ENCODE results near the gene YWHAG.

DNA sequence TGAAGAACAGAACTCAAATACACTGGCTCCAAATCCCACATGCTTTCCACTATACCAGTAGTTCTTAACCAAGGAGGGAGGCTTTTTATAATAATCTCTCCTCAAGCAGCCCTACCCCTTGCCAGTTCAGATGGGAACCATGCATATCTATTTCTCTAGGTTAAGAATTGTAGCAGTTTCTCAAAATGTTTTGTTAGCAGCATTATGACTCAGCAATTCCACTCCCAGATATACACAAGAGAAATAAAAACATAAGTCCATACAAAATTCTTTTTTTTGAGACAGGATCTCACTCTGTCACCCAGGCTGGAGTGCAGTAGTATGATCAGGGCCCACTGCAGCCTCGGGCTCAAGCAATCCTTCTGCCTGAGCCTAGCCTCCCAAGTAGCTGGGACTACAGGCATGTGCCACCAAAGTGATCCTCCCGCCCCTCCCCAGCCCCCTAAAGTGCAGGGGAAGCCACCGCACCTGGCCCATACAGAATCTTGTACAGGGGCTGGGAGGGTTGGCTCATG, 18.1 kb downstream of the YWHAG start:
- no peak for TF ChIP-seq RAD21 (IDR thresholded peaks at IDR 0.05)
- TF ChIP-seq, protein P1, sequence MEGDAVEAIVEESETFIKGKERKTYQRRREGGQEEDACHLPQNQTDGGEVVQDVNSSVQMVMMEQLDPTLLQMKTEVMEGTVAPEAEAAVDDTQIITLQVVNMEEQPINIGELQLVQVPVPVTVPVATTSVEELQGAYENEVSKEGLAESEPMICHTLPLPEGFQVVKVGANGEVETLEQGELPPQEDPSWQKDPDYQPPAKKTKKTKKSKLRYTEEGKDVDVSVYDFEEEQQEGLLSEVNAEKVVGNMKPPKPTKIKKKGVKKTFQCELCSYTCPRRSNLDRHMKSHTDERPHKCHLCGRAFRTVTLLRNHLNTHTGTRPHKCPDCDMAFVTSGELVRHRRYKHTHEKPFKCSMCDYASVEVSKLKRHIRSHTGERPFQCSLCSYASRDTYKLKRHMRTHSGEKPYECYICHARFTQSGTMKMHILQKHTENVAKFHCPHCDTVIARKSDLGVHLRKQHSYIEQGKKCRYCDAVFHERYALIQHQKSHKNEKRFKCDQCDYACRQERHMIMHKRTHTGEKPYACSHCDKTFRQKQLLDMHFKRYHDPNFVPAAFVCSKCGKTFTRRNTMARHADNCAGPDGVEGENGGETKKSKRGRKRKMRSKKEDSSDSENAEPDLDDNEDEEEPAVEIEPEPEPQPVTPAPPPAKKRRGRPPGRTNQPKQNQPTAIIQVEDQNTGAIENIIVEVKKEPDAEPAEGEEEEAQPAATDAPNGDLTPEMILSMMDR (IDR thresholded peaks at IDR 0.05; ENCODE audit: low read depth, low read length, missing input control), result no peak
- TF ChIP-seq, protein P2, sequence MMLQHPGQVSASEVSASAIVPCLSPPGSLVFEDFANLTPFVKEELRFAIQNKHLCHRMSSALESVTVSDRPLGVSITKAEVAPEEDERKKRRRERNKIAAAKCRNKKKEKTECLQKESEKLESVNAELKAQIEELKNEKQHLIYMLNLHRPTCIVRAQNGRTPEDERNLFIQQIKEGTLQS (IDR thresholded peaks at IDR 0.05), result no peak
- TF ChIP-seq, protein P3, sequence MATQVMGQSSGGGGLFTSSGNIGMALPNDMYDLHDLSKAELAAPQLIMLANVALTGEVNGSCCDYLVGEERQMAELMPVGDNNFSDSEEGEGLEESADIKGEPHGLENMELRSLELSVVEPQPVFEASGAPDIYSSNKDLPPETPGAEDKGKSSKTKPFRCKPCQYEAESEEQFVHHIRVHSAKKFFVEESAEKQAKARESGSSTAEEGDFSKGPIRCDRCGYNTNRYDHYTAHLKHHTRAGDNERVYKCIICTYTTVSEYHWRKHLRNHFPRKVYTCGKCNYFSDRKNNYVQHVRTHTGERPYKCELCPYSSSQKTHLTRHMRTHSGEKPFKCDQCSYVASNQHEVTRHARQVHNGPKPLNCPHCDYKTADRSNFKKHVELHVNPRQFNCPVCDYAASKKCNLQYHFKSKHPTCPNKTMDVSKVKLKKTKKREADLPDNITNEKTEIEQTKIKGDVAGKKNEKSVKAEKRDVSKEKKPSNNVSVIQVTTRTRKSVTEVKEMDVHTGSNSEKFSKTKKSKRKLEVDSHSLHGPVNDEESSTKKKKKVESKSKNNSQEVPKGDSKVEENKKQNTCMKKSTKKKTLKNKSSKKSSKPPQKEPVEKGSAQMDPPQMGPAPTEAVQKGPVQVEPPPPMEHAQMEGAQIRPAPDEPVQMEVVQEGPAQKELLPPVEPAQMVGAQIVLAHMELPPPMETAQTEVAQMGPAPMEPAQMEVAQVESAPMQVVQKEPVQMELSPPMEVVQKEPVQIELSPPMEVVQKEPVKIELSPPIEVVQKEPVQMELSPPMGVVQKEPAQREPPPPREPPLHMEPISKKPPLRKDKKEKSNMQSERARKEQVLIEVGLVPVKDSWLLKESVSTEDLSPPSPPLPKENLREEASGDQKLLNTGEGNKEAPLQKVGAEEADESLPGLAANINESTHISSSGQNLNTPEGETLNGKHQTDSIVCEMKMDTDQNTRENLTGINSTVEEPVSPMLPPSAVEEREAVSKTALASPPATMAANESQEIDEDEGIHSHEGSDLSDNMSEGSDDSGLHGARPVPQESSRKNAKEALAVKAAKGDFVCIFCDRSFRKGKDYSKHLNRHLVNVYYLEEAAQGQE (IDR thresholded peaks at IDR 0.05), result no peak
- TF ChIP-seq, protein P4, sequence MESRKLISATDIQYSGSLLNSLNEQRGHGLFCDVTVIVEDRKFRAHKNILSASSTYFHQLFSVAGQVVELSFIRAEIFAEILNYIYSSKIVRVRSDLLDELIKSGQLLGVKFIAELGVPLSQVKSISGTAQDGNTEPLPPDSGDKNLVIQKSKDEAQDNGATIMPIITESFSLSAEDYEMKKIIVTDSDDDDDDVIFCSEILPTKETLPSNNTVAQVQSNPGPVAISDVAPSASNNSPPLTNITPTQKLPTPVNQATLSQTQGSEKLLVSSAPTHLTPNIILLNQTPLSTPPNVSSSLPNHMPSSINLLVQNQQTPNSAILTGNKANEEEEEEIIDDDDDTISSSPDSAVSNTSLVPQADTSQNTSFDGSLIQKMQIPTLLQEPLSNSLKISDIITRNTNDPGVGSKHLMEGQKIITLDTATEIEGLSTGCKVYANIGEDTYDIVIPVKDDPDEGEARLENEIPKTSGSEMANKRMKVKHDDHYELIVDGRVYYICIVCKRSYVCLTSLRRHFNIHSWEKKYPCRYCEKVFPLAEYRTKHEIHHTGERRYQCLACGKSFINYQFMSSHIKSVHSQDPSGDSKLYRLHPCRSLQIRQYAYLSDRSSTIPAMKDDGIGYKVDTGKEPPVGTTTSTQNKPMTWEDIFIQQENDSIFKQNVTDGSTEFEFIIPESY (IDR thresholded peaks at IDR 0.05), result no peak
